Measurements from ENCODE around the gene CCDC142.

CCDC142 gene

GRCh38 chr2:74440378-74441169, 42.2 kb downstream of the CCDC142 start:
- peaks cover 0 to 13% of the 10 kb centered on the region in 2 donors for H3K36me3 Mint-ChIP-seq
- peak; percentile 89 to 92 for ATAC-seq (replicated peaks)
- H3K27me3 Mint-ChIP-seq = peaks cover 18 to 21% of the 10 kb centered on the region in 2 donors
- peaks cover 0 to 2% of the 10 kb centered on the region in 2 donors for H3K9me3 Mint-ChIP-seq
- peak; percentile 73 for DNase-seq
- H3K27ac Mint-ChIP-seq = peak overlapping the region; percentile 88
- H3K4me1 Mint-ChIP-seq = peaks cover 44 to 76% of the 10 kb centered on the region in 2 donors
- peak overlapping the region; percentile 87 to 88 for H3K4me3 Mint-ChIP-seq

- DNase-seq = no peak
- peaks cover 12 to 21% of the 10 kb centered on the region in 2 donors for H3K27me3 Mint-ChIP-seq
- H3K27ac Mint-ChIP-seq = peak overlapping the region; percentile 88
- H3K9me3 Mint-ChIP-seq = peaks cover 0 to 2% of the 10 kb centered on the region in 2 donors
- ATAC-seq (replicated peaks) = no peak
- peaks cover 44 to 78% of the 10 kb centered on the region in 2 donors for H3K4me1 Mint-ChIP-seq
- H3K4me3 Mint-ChIP-seq = peak overlapping the region; percentile 87 to 88
- H3K36me3 Mint-ChIP-seq = peaks cover 0 to 13% of the 10 kb centered on the region in 2 donors
These were observed 42.9 kb downstream of the CCDC142 start for GRCh38 chr2:74439803-74440377.

- ATAC-seq (replicated peaks) = no peak
- DNase-seq = no peak
- Mint-ChIP-seq H3K27me3 (peaks cover 8 to 17% of the 10 kb centered on the region in 2 donors), H3K4me1 (peaks cover 41 to 74% of the 10 kb centered on the region in 2 donors), H3K9me3 (peaks cover 0 to 2% of the 10 kb centered on the region in 2 donors), H3K4me3 (peak overlapping the region; percentile 87 to 88), H3K27ac (peak overlapping the region; percentile 88), H3K36me3 (peaks cover 0 to 13% of the 10 kb centered on the region in 2 donors)
These were observed 43.4 kb downstream of the CCDC142 start for GRCh38 chr2:74439373-74439772.

- DNase-seq (no peak), ATAC-seq (replicated peaks) (no peak)
- Mint-ChIP-seq H3K27me3 (peaks cover 8 to 16% of the 10 kb centered on the region in 2 donors), H3K4me1 (peaks cover 41 to 67% of the 10 kb centered on the region in 2 donors), H3K4me3 (peak overlapping the region in 1 of 2 donors; percentile 22), H3K27ac (peak overlapping the region; percentile 32), H3K36me3 (peaks cover 0 to 13% of the 10 kb centered on the region in 2 donors), H3K9me3 (peaks cover 0 to 2% of the 10 kb centered on the region in 2 donors)
These were observed 44.5 kb downstream of the CCDC142 start for GRCh38 chr2:74438248-74438647.

GRCh38 chr2:74436848-74437695, 45.7 kb downstream of the CCDC142 start:
- ATAC-seq (replicated peaks) = peak; percentile 59 to 61
- H3K4me1 Mint-ChIP-seq = peaks cover 39 to 63% of the 10 kb centered on the region in 2 donors
- H3K36me3 Mint-ChIP-seq = peaks cover 4 to 17% of the 10 kb centered on the region in 2 donors
- no peak for DNase-seq
- peak overlapping the region; percentile 0 to 61 for H3K4me3 Mint-ChIP-seq
- peak overlapping the region; percentile 76 for H3K27ac Mint-ChIP-seq
- H3K9me3 Mint-ChIP-seq = peaks cover 0 to 2% of the 10 kb centered on the region in 2 donors
- H3K27me3 Mint-ChIP-seq = peaks cover 4 to 8% of the 10 kb centered on the region in 2 donors

- Mint-ChIP-seq H3K27me3 (peaks cover 3 to 7% of the 10 kb centered on the region in 2 donors), H3K36me3 (peaks cover 4 to 17% of the 10 kb centered on the region in 2 donors), H3K9me3 (peaks cover 0 to 2% of the 10 kb centered on the region in 2 donors), H3K4me1 (peaks cover 39 to 59% of the 10 kb centered on the region in 2 donors), H3K27ac (peak overlapping the region; percentile 76), H3K4me3 (peak overlapping the region in 1 of 2 donors; percentile 0)
- no peak for DNase-seq
- no peak for ATAC-seq (replicated peaks)
These were observed 46.5 kb downstream of the CCDC142 start for GRCh38 chr2:74436111-74436805.

GRCh38 chr2:74430502-74430901, 52.3 kb downstream of the CCDC142 start:
- Mint-ChIP-seq H3K9me3 (no peaks in the 10 kb centered on the region), H3K4me1 (peaks cover 1 to 8% of the 10 kb centered on the region in 2 donors), H3K27me3 (no peaks in the 10 kb centered on the region), H3K36me3 (peaks cover 25 to 36% of the 10 kb centered on the region in 2 donors), H3K4me3 (no peak overlapping the region), H3K27ac (no peak overlapping the region)
- no peak for ATAC-seq (replicated peaks)
- no peak for DNase-seq

GRCh38 chr2:74429487-74430451, 53.0 kb downstream of the CCDC142 start:
- Mint-ChIP-seq H3K36me3 (peaks cover 30 to 41% of the 10 kb centered on the region in 2 donors), H3K9me3 (no peaks in the 10 kb centered on the region), H3K4me1 (peaks cover 0 to 7% of the 10 kb centered on the region in 2 donors), H3K4me3 (no peak overlapping the region), H3K27me3 (no peaks in the 10 kb centered on the region), H3K27ac (peak overlapping the region; percentile 65)
- no peak for ATAC-seq (replicated peaks)
- no peak for DNase-seq

- H3K4me1 Mint-ChIP-seq = peaks cover 0 to 7% of the 10 kb centered on the region in 2 donors
- peaks cover 30 to 43% of the 10 kb centered on the region in 2 donors for H3K36me3 Mint-ChIP-seq
- no peaks in the 10 kb centered on the region for H3K9me3 Mint-ChIP-seq
- H3K4me3 Mint-ChIP-seq = no peak overlapping the region
- no peaks in the 10 kb centered on the region for H3K27me3 Mint-ChIP-seq
- no peak for ATAC-seq (replicated peaks)
- DNase-seq = no peak
- H3K27ac Mint-ChIP-seq = no peak overlapping the region
These were observed 54.1 kb downstream of the CCDC142 start for GRCh38 chr2:74428675-74429074.

- H3K27ac Mint-ChIP-seq = no peak overlapping the region
- H3K36me3 Mint-ChIP-seq = peaks cover 30 to 42% of the 10 kb centered on the region in 2 donors
- no peak for ATAC-seq (replicated peaks)
These were observed 55.2 kb downstream of the CCDC142 start for GRCh38 chr2:74427551-74427950.

GRCh38 chr2:74426181-74426758, 56.5 kb downstream of the CCDC142 start:
- no peak overlapping the region for H3K27ac Mint-ChIP-seq
- H3K4me1 Mint-ChIP-seq = peaks cover 7 to 27% of the 10 kb centered on the region in 2 donors
- H3K27me3 Mint-ChIP-seq = no peaks in the 10 kb centered on the region
- peaks cover 26 to 39% of the 10 kb centered on the region in 2 donors for H3K36me3 Mint-ChIP-seq
- H3K9me3 Mint-ChIP-seq = no peaks in the 10 kb centered on the region
- ATAC-seq (replicated peaks) = no peak
- no peak overlapping the region for H3K4me3 Mint-ChIP-seq
- DNase-seq = no peak

More at GRCh38 chr2:74427551-74427950, 55.2 kb downstream of the CCDC142 start:
- Mint-ChIP-seq H3K4me3 (no peak overlapping the region), H3K27me3 (no peaks in the 10 kb centered on the region), H3K4me1 (peaks cover 7 to 18% of the 10 kb centered on the region in 2 donors), H3K9me3 (no peaks in the 10 kb centered on the region)
- no peak for DNase-seq

- Mint-ChIP-seq H3K9me3 (no peaks in the 10 kb centered on the region), H3K27me3 (no peaks in the 10 kb centered on the region), H3K4me3 (no peak overlapping the region), H3K4me1 (peaks cover 10 to 33% of the 10 kb centered on the region in 2 donors), H3K27ac (no peak overlapping the region), H3K36me3 (peaks cover 26 to 39% of the 10 kb centered on the region in 2 donors)
- DNase-seq (no peak), ATAC-seq (replicated peaks) (no peak)
These were observed 57.3 kb downstream of the CCDC142 start for GRCh38 chr2:74425523-74425922.

All from stimulated activated naive B cell treated with anti-CD40 and anti-IgM and Interleukin-4, amounts not matched to agents 10 μg/mL and 1 μg/mL and 100 μg/mL, for 72 hours (primary cell).